HG02588 (cell line): Measurements from ENCODE around the gene MYO1E.
"Not testable (repeated sequence)": the region's sequence is repeated elsewhere in the genome, so short reads cannot be mapped to it uniquely, and the experiment has no call there.

Source experiments
- ATAC-seq: cut with Tn5 transposase; IDR thresholded peaks from one replicate; pipeline ENCODE4 v1.9.1; 2021; ENCODE audit warnings: mild to moderate bottlenecking, moderate library complexity; ENCODE audit not compliant: unreplicated experiment

MYO1E gene

DNA sequence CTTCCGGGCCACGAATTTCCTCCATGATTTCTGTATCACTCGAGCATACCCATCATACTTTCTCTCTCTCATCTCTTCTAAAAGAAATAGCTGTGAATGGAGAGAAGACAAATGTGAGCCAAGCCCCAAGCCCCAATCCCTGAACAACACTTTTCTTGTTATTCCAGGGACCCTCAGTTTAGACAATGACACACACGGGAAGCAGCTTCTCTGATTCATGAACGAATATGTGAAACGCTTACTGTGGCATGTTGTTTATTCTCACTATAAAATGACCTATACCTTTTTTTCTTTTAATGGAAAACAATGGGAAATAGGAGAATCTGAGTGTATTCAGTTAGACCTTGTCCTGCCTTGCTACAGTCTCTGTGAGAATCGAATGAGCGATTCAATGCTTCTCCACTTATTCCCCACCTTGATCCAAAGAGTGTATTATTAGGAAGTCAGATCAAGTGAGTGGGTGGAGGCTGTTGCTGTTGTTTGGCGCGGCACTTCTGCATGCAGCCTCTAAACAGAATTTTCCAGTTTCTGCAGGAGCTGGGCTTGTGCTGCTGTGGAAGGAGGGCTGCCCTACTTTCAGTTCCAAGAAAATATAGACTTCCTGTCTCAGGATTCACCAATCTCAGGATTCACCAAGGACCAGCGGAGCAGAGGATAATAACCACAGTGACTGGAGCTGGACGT, 198.4 kb downstream of the MYO1E start:
- no peak for ATAC-seq

DNA sequence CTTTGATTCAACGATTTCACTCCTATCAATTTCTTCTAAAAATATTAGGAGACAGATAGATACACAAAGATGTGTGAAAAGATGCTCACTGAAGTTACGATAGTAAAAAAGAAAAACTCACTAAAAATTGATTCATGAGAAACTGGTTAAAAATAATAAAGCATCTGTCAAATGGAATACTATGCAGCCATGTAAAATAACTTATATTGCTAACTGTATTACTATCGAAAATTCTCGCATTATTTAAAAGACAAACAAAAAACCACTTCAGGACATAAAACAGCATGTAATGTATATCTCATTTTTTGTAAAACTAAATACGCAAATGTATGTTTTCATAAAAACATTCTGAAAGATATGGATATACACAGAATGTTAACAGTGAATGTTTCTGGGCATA, 199.5 kb downstream of the MYO1E start:
- ATAC-seq, result no peak

DNA sequence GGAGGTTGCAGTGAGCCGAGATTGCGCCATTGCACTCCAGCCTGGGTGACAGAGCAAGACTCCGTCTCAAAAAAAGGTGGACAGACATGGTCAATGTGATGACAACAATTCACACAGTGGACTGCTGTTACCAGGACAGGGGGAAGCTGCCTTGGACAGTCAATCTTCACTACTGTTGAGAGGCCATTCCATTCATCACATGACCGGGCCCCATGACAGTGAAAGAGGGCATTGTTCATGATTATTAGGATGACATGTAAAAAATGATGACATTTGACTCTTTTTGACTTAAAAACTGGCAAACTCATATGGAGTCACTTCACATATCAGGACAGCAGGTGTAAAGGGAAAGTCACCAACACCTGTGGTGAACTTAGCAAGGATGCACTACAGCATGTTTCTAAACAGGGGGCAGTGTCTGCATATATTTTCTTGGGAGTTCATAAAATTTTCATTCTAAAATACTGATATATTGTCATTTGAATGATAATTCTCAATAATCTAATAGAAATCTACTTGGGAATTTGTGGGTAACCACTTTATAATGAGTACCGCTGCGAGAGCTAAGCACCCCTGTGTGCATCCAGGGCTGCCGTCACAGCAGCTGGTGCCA, 200.3 kb downstream of the MYO1E start:
- no peak for ATAC-seq

DNA sequence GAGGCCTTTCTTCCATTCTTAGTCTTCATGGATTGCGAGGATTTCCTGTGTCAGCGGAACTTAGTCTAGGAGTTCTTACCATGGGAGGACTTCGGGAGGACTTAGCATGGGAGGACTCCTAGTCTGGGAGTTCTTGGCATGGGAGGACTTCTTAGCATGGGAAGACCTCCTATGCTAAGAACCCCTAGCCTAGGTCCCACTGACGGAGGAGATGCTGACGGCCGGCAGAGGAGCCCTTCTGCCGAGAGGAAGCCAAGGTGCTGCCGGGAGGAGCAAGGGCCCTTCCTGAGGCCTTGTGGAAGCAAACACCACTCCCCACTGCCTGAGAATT, 201.6 kb downstream of the MYO1E start:
- ATAC-seq, result no peak

DNA sequence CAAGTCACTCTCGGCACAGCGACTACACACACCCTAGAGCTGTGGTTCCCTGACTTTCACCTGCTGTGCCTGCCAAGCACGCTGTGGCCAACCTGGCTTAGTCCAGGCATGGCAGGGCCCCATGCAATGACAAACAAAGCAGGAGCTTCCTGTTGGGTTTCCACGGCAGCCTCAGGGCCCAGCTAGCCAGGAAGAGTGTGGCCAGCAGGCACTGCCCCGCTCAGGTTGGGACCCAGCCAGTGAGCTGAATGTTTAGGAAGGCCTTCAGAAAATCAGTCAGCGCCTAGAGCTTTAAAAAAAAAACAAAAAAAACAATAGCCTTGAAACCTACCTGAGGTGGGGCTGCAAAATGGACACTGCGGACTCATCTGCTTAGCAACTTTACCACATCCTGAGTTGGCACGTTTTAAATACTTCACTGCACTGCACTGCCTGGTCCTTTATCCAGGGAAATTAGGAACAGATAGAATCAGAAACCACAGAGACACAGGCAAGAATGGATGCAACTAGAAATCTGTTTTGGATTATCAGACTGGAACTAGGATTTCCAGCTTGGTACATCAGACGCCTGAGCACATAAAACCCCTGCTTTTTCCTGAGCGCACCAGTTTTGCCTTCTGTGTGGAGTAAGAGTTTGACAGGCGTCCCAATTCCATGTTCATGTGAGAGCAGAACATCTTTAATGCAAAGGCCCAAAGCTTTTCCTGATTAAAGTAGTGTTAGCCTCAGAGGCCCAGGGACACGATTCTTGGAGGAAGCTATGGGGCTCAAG, 202.2 kb downstream of the MYO1E start:
- no peak for ATAC-seq

DNA sequence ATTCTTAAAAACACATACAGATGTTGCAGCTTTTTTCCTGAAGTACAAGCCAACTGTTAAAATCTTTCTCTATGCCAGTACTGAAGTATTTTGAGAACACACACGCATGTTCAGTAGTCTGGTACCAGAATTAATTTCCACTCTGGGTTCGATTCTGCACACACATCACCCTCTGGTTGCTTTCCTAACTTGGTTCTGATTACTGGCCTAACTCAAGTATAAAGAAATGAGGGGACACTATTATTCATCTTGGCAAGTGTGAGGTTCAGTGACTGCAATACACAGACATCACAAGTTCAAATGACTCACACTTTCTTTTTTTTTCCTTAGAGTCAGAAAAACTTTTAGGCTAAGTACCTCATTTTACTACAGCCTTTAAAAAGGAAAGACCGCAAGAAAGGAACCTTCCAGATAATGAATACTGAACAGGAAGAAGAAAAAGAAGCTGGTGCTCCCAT, 203.4 kb downstream of the MYO1E start:
- no peak for ATAC-seq

DNA sequence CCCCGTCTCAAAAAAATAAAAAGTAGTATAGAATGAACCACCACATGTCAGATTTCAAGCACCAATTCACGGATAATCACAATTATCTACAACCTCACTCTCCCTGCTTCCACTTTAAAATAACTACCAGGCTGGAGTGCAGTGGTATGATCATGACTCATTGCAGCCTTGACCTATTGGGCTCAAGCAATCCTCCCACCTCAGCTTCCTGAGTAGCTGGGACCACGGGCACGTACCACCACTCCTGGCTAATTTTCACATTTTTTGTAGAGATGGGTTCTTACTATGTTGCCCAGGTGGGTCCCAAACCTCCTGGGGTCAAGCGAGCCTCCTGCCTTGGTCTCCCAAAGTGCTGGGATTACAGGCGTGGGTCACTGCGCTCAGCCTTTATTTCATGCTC, 204.1 kb downstream of the MYO1E start:
- ATAC-seq, result no peak

DNA sequence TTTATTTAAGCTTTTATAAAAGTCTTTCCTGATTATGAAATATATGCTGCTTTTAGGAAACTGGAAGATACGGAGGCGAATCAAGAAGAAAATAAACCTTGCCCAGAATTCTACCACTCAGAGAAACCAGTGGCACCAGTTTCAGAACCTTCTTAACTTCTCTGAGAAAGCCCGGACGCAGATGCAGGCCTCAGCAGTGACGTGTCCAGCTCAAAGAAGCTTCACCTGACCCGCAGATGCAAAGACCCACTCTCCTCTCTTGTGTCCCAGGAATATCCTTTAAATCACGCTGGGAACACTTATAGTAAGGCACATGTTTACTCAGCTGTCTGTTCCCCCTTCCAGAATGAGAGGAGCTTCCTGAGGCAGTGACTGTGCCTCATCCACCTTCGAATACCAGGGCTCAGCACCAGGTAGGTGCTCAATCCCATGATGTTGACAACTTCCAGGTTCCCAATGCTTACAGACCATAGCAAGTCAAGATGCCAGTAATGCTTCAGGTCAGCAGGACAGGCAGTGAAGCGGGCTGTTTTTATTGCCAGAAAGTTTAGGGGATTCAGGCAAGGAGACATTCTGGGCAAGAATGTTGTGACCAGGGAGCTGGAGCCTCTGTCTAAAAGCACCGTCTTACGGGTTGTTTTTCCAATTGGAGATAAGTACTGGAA, 205.9 kb downstream of the MYO1E start:
- no peak for ATAC-seq

DNA sequence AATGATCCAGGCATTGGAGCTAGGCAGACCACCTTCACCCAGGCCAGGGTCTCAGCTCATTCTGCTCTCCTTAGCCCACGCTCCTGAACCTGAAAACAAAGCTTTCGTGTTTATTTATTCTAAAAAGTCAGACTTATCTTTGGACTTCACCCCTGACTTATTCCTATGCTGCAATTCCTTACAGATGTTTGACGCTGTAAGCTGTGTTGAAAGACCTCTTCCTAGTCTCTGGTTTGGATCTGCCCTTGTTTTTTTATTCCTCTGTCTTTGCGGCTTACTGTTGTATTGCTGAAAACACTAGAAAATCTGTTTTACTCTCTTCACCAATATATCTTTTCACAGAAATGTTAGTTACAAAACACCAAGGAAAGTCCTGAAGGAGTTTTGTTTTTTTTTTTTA, 206.5 kb downstream of the MYO1E start:
- ATAC-seq, result no peak

DNA sequence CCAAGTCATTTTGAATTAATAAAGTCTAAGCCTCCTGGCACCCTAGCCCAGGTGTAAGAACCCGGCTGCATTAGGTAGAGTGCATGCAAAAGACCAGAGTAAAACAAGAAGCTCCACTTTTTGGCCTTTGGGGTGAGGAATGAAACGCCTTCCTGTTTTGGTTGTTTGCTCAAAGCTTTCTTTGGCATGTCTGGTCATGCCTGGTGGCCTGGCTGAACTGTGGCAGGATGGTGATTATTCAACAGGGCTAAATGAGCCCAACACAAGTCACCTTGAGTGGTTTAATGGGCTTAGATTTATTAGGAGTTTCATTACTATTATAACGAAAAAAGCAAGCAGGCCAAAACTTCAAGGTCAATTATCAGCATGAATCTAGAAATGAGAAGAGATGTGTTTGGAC, 206.9 kb downstream of the MYO1E start:
- ATAC-seq, result no peak

DNA sequence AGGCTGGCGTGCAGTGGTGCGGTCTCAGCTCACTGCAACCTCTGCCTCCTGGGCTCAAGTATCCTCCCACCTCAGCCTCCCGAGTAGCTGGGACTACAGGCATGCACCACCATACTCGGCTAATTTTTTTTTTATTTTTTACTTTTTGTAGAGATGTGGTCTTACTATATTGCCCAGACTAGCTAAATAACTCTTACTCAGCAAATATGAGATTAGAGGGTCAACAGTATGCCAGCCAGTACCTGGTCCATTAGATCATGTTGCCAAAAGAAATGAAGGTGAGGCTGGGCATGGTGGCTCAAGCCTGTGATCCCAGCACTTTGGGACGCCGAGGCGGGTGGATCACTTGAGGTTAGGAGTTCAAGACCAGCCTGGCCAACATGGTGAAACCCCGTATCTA, 210.6 kb downstream of the MYO1E start:
- ATAC-seq, result not testable (repeated sequence)

DNA sequence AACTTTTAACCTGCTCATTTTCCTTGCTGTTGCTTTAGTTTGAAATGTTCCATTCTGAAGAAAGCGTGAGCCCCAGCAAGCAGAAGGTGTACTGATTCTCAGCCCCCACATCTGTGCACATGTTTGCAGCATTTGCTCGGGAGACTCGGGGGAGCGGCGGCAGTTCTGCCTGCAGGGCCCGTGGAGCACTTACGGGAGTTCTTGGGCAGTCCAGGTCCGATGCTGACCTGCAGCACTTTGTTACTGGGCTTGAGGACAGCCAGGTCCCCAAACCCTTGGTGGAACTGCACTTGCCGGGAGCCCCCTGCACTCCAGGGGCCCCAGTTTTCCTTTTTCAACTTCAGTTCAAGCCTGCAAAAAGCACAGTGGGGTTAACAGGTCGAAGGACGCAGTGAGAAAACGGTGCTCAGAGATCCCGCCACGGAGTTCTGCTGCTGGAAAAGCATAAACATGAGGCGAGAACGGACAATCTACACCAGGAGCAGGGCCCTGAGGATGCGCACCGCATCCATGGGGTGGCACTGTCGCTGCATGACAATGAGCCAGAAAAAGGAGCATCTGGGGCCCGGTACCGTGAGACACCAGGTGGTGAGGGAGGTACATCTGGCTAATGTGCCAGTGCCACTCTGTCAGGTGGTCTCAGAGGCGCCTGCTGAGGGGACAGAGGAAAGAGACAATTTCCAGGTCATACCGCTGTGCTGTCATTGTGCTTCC, 211.6 kb downstream of the MYO1E start:
- ATAC-seq, result no peak

DNA sequence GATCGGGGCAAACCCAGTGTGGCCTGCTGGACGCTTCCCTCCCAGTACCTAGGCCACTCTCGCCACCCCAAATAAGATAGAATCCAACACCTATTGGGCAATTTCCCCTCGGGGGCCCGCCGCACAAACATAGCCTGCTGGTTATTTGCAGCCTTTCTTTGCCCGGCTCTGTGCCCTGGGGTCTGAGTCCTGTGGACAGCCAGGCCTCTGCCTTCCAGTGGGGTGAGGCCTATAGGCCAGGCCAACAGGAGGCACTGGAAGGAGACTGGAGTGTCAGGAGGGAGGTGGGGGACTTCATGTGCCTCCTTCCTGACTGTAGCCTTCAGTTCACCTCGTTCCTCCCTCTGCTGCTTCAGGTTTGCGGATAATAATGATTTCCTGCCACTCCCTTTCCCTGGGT, 213.5 kb downstream of the MYO1E start:
- ATAC-seq, result no peak

DNA sequence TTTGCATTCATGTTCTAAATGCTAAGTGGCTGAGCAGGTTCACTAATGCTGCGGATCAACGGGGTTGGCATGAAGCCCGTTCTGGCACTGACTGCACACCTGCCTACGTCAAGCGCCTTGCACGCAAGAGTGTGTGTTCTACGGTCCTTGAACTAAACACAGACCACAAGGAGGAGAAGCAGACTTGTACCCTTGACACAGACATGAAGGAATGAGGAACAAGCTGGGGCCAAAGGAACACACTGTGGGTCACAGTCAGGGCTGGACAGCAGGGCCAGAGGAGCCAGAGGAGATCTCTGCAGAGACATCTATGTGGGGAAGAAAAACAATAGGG, 214.0 kb downstream of the MYO1E start:
- no peak for ATAC-seq

DNA sequence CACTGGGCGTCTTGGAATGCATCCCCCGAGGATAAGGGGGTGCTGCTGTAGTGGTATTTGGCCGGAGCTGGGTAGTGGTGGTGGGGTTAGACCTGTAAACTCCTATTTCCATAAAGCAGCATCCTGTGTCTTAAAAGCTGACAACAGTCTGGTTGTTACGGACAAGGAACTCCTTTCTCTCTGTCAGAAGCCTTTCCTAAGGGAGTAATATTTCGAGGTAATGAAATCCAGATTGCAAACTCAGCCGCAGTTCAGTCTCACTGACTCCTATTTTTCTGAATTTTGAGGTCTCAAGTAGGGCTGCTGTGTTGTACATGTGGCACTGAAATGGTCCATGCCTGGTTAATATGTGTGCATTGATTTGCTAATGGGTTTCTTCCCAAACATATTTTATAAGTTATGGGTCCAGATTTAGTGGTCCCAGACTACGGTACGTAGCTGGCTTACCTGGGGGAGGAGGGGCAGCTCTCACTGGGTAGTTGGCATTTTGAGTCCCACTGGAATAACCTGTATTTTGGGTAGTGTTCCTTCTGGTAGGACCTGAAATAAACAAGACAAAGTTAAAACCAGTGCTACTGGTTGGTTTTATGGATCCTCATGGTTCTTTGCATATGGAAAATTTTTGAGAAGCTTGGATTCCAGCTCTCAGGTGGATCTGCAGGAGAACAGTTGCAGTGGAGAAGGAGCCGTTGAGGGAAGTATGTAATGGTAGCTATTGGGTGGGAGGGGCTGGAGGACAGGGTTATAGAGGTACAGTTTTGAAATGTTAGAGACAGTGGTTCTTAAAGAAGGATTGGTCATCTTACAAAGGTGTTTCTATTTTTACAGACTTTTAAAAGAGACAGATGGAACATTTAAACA, 214.6 kb downstream of the MYO1E start:
- ATAC-seq, result no peak

DNA sequence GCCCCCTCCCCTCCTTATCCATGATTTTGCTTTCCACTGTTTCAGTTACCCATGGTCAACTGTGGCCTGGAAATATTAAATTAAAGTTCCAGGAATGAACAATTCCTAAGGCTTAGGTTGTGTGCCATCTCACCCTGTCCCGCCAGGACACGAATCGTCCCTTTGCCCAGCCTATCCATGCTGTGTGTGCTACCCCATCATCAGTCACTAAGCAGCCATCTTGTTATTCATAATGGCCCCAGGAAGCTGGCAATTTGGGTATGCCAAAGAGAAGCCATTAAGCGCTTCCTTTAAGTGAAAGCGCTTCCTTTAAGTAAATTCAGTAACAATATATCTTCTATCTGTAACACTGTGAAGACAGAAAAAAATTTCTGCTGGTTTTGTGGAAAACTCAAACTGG, 215.3 kb downstream of the MYO1E start:
- no peak for ATAC-seq

DNA sequence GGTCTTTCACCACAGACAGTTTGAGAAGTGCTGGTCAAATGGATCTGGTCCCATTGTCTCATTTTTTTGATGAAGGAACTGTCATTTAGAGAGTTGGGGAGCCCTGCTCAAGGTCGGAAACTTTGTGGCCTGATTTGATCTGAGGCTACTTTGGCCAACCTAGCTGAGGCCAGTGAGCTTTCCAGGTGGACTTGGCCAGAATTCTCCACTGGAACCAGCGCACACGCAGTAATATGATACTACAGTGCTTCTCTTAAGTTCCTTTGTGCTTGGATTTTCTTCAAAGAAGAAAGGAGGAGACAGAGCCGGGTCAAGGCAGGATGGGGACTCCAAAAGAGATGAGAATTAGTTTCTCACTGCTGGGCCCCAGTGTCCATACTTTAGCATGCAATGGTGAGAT, 217.2 kb downstream of the MYO1E start:
- ATAC-seq, result no peak

DNA sequence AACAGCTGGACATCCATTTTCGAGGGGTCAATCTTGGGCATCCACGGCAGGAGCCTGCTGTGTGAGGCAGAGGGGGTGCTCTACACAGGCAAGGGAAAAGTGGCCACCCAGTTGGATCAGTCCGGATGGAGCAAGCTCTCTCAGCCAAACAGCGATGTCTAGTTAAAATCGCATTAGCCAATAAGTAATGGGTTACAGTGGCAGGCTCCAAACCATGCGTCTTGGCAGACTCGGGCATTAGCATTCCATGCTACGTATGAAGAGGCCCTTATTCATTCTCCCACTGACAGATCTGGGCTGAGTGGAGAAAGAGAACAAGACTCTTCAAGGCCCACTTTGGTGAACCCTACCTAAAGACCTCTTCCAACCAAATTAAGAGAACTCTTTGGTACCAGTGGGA, 218.4 kb downstream of the MYO1E start:
- ATAC-seq, result no peak

DNA sequence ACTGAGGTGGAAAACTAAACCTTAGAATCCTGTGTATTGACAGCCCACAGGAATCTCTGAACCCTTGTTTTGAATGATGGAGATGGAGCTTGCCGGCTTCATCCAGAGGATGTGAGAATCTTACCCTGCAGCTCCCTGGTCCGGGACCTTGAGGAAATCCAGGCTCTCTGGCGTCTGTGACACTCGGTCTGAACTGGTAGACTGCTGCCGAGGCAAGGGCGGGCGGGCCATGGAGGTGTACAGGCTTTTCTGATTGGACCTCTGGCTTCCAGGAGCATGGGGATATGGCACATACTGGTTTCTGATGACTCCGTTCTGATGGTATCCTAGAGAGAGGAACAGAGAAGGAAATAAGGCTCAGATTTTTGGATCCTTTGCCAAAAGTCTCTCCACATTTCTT, 219.2 kb downstream of the MYO1E start:
- ATAC-seq, result no peak

DNA sequence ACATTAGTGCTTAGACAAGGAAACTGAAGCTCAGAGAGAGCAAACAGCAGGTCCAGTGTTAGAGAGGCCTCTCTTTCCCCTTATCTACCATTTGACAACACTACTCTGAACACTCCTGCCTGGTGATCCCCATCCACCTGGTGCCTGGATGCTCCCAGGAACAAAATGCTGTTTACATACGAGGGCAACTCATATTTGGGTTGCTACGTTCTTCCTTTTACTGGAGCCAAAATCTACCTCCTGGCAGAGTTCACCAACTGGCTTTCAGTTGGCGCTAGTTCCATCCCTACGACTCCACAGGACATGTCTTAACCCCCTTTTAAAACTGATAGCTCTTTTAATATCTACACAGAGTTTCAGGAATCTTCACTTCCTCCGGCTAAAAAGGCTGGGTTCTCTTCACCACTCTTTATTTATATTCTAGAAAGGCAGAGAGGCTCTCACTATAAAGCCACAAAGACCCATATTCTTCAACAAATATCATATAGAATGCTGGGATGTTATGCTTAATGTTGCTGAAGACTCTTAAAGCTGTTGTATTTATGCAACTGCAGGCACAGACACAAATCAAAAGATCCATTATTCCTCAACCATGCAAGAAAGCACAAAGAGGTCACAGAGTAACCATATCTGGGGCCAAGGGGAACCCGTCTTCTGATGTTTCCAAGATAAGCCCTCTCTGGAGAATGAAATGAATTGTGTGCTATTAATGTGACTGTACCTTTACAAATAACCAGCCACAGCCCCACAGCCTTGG, 219.8 kb downstream of the MYO1E start:
- ATAC-seq, result no peak
